Astrocyte (in vitro differentiated cells and primary cell): ENCODE data around the gene RRP1. TPM values are rescaled to one million over a fixed set of nuclear protein-coding genes. Genes with fewer than 3 reads are reported as not detected.

Experiments
- DNase-seq: peaks from one replicate; pipeline ENCODE4 v3.0.0-alpha.2; 2010; ENCODE audit warnings: low read depth
- FAIRE-seq: peaks from 2 replicates; lab custom pipeline; 2011; peaks lifted over from hg19 to GRCh38; lab: Jason Lieb, UNC
- H2AFZ ChIP-seq: 2 replicates; pipeline ENCODE4 v1.6.0; 2012; ENCODE audit warnings: low read depth, low read length, inconsistent platforms
- H3K27ac ChIP-seq: 2 replicates; pipeline ENCODE4 v1.5.1; 2011; ENCODE audit warnings: low read depth, low read length, inconsistent platforms
- H3K27me3 ChIP-seq: 2 replicates; pipeline ENCODE4 v1.6.0; 2011; ENCODE audit warnings: low read length, inconsistent platforms; ENCODE audit not compliant: insufficient read depth
- H3K36me3 ChIP-seq: 2 replicates; pipeline ENCODE4 v1.5.1; 2011; ENCODE audit warnings: low read length, inconsistent platforms; ENCODE audit not compliant: insufficient read depth
- H3K4me1 ChIP-seq: 2 replicates; pipeline ENCODE4 v1.5.1; 2011; ENCODE audit warnings: low read length, inconsistent platforms; ENCODE audit not compliant: insufficient read depth
- H3K4me2 ChIP-seq: 2 replicates; pipeline ENCODE4 v1.6.0; 2012; ENCODE audit warnings: low read length, inconsistent platforms
- H3K4me3 ChIP-seq: 2 replicates; pipeline ENCODE4 v1.5.1; 2011; ENCODE audit warnings: low read depth, mild to moderate bottlenecking, low read length, inconsistent platforms; ENCODE audit not compliant: insufficient read depth
- H3K79me2 ChIP-seq: 2 replicates; pipeline ENCODE4 v1.6.0; 2012; ENCODE audit warnings: mild to moderate bottlenecking, low read length, inconsistent platforms; ENCODE audit not compliant: insufficient read depth
- H3K9ac ChIP-seq: 2 replicates; pipeline ENCODE4 v1.6.0; 2012; ENCODE audit warnings: mild to moderate bottlenecking, low read length, inconsistent platforms
- H3K9me3 ChIP-seq: 2 replicates; pipeline ENCODE4 v1.5.1; 2012; ENCODE audit warnings: low read depth, mild to moderate bottlenecking, low read length, inconsistent platforms; ENCODE audit not compliant: insufficient read depth
- H4K20me1 ChIP-seq: 2 replicates; pipeline ENCODE4 v1.6.0; 2012; ENCODE audit warnings: low read length, inconsistent platforms; ENCODE audit not compliant: insufficient read depth
- H3K27ac Mint-ChIP-seq: one replicate; pipeline ENCODE4 v1.8.0; 2021; ENCODE audit warnings: mild to moderate bottlenecking, mixed read lengths; ENCODE audit not compliant: unreplicated experiment
- H3K27me3 Mint-ChIP-seq: one replicate; pipeline ENCODE4 v1.8.0; 2021; ENCODE audit warnings: low read depth, mixed read lengths; ENCODE audit not compliant: unreplicated experiment
- H3K36me3 Mint-ChIP-seq: one replicate; pipeline ENCODE4 v1.8.0; 2021; ENCODE audit warnings: low read depth, mixed read lengths; ENCODE audit not compliant: unreplicated experiment
- H3K4me1 Mint-ChIP-seq: one replicate; pipeline ENCODE4 v1.8.0; 2021; ENCODE audit warnings: low read depth, mixed read lengths; ENCODE audit not compliant: unreplicated experiment
- H3K4me3 Mint-ChIP-seq: one replicate; pipeline ENCODE4 v1.8.0; 2021; ENCODE audit warnings: mild to moderate bottlenecking, moderate library complexity, mixed read lengths; ENCODE audit not compliant: unreplicated experiment
- H3K9me3 Mint-ChIP-seq: one replicate; pipeline ENCODE4 v1.8.0; 2021; ENCODE audit warnings: mild to moderate bottlenecking, mixed read lengths; ENCODE audit not compliant: unreplicated experiment
- EZH2 ChIP-seq: IDR thresholded peaks from 2 replicates; pipeline ENCODE4 v1.6.1; 2012; ENCODE audit warnings: mild to moderate bottlenecking, low read length, inconsistent platforms; ENCODE audit not compliant: insufficient read depth
- total RNA-seq: library from RNA; stranded (reverse); gene quantifications from 2 replicates; pipeline ENCODE4 v1.2.1, GENCODE V29; 2021
- TF ChIP-seq, protein P1 (sequence below): IDR thresholded peaks from 2 replicates; pipeline ENCODE4 v1.5.1; 2011; ENCODE audit warnings: low read depth, mild to moderate bottlenecking, inconsistent platforms, low read length, moderate library complexity; ENCODE audit not compliant: insufficient read depth

The RRP1 gene
- total RNA-seq, 1 donor from 2014 or later: 24.9 TPM

DNA sequence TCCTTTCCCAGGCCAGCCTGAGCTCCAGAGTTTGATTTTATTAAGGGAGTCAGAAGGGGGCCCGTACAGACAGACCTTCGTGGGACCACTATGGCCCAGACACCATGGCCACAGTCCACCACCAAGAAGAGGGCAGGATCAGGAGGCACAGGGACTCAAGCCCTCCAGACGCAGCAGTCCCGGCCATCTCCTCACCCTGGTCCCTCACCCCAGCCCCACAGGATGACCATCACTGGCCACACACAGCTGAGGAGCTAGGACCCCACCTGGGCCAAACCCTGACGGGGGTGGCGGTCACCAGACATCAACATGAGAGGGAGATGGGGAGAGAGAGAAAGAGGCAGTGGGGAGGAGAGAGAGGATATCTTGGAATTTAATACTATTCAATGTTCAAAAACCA lies 46.5 kb downstream of the RRP1 start:
- H3K27ac ChIP-seq: no peak overlapping the region
- no peak overlapping the region for H2AFZ ChIP-seq
- no peak for FAIRE-seq
- Mint-ChIP-seq H3K4me3 (no peak overlapping the region), H3K9me3 (peaks cover 2% of the 10 kb centered on the region), H3K36me3 (peaks cover 6% of the 10 kb centered on the region), H3K27ac (no peak overlapping the region), H3K4me1 (no peaks in the 10 kb centered on the region), H3K27me3 (peaks cover 25% of the 10 kb centered on the region)
- H3K36me3 ChIP-seq: no peaks in the 10 kb centered on the region
- TF ChIP-seq EZH2: no peak
- TF ChIP-seq, protein P1, sequence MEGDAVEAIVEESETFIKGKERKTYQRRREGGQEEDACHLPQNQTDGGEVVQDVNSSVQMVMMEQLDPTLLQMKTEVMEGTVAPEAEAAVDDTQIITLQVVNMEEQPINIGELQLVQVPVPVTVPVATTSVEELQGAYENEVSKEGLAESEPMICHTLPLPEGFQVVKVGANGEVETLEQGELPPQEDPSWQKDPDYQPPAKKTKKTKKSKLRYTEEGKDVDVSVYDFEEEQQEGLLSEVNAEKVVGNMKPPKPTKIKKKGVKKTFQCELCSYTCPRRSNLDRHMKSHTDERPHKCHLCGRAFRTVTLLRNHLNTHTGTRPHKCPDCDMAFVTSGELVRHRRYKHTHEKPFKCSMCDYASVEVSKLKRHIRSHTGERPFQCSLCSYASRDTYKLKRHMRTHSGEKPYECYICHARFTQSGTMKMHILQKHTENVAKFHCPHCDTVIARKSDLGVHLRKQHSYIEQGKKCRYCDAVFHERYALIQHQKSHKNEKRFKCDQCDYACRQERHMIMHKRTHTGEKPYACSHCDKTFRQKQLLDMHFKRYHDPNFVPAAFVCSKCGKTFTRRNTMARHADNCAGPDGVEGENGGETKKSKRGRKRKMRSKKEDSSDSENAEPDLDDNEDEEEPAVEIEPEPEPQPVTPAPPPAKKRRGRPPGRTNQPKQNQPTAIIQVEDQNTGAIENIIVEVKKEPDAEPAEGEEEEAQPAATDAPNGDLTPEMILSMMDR: no peak
- no peaks in the 10 kb centered on the region for H3K79me2 ChIP-seq
- no peak overlapping the region for H3K9ac ChIP-seq
- no peaks in the 10 kb centered on the region for H4K20me1 ChIP-seq
- H3K9me3 ChIP-seq: peaks cover 2% of the 10 kb centered on the region
- no peak overlapping the region for H3K4me2 ChIP-seq
- no peak overlapping the region for H3K4me3 ChIP-seq
- peaks cover 11% of the 10 kb centered on the region for H3K27me3 ChIP-seq
- no peaks in the 10 kb centered on the region for H3K4me1 ChIP-seq
- DNase-seq: no peak

DNA sequence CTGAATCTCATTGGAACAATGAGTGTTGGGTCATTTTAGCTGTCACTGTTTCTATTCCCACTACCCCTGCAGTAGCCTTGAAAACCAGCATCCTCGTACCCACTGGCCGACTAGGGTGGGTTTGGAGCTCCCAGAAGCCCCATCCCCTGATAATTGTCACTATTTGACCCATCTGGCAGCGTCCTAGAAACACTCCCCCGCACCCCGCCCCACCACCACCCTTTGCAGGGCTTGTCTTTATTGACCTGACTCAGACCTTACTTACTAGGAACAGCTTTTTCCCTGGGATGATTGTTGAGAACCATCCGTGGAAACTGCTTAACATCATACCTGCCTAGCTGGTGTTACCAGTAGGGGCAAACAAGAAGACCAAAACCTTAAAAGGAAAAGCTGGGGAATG lies 47.2 kb downstream of the RRP1 start:
- Mint-ChIP-seq H3K36me3 (peaks cover 6% of the 10 kb centered on the region), H3K9me3 (peaks cover 2% of the 10 kb centered on the region), H3K27ac (no peak overlapping the region), H3K4me1 (no peaks in the 10 kb centered on the region), H3K4me3 (no peak overlapping the region), H3K27me3 (peaks cover 25% of the 10 kb centered on the region)
- no peak overlapping the region for H3K9ac ChIP-seq
- H3K4me1 ChIP-seq: no peaks in the 10 kb centered on the region
- TF ChIP-seq, protein P1: no peak
- FAIRE-seq (no peak), DNase-seq (no peak)
- no peaks in the 10 kb centered on the region for H4K20me1 ChIP-seq
- H3K36me3 ChIP-seq: no peaks in the 10 kb centered on the region
- no peak overlapping the region for H3K4me3 ChIP-seq
- no peak overlapping the region for H2AFZ ChIP-seq
- no peaks in the 10 kb centered on the region for H3K79me2 ChIP-seq
- no peak overlapping the region for H3K27ac ChIP-seq
- no peak overlapping the region for H3K4me2 ChIP-seq
- peaks cover 2% of the 10 kb centered on the region for H3K9me3 ChIP-seq
- H3K27me3 ChIP-seq: peaks cover 8% of the 10 kb centered on the region

DNA sequence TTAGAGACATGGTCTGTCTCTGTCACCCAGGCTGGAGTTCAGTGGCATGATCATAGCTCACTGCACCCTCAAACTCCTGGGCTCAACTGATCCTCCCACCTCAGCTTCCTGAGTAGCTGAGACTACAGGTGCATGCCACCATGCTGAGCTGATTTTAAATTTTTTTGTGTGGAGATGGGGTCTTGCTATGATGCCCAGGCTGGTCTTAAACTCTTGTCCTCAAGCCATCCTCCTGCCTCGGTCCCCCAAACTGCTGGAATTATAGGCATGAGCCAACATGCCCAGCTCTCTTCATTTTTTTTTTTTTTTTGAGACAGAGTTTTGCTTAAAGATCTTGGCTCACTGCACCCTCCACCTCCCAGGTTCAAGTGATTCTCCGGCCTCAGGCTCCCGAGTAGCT lies 50.9 kb downstream of the RRP1 start:
- Histone ChIP-seq H3K27ac (no peak overlapping the region), H3K4me2 (no peak overlapping the region), H3K9me3 (no peaks in the 10 kb centered on the region), H4K20me1 (no peaks in the 10 kb centered on the region), H3K27me3 (peaks cover 7% of the 10 kb centered on the region), H3K4me3 (no peak overlapping the region), H3K79me2 (no peaks in the 10 kb centered on the region), H3K4me1 (no peaks in the 10 kb centered on the region), H3K9ac (no peak overlapping the region), H3K36me3 (no peaks in the 10 kb centered on the region), H2AFZ (no peak overlapping the region)
- DNase-seq (no peak), FAIRE-seq (no peak)
- H3K36me3 Mint-ChIP-seq: no peaks in the 10 kb centered on the region
- no peak overlapping the region for H3K4me3 Mint-ChIP-seq
- H3K9me3 Mint-ChIP-seq: no peaks in the 10 kb centered on the region
- peaks cover 17% of the 10 kb centered on the region for H3K27me3 Mint-ChIP-seq
- no peaks in the 10 kb centered on the region for H3K4me1 Mint-ChIP-seq
- H3K27ac Mint-ChIP-seq: no peak overlapping the region
- TF ChIP-seq, protein P1: no peak
- TF ChIP-seq EZH2: no peak
